ENCODE data around the gene RAB1A. TPM values are rescaled to one million over a fixed set of nuclear protein-coding genes. Genes with fewer than 3 reads are reported as not detected.

Gene RAB1A
- polyA plus RNA-seq, 2 of the 4 experiments (the other 2 are of a cell fraction): 308 to 417 TPM

DNA sequence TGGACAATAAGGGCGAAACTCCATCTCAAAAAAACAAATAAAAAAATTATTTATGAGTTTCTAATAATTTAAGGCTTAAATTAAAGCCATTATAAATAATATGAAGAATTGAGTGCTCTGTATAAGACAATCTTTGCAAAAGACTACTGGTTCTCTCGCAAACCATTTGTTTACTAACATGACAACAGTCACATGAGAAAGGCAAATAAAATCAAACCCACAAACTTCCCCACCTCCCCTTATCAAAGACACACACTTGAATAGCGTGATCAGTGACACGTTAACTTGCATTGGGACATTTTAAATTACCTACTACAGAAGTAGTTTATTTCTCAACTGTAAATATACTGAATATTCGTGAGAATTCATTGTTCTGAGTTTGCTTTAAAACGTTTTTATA is 21.1 kb downstream of the RAB1A start:
- Histone ChIP-seq H3K4me3 (no peak overlapping the region), H3K27ac (no peak overlapping the region), H3K4me1 (peaks cover 5% of the 10 kb centered on the region; the same call in 1 of the 3 replicates), H3K9me3 (no peaks in the 10 kb centered on the region), H3K4me2 (no peak overlapping the region)
- CTCF ChIA-PET: interaction anchor here (1.5 kb wide), 1 partner anchor 15 kb away, joined by 6 read pairs; no protein-coding TSS in a partner anchor
- ATAC-seq: no peak
- POLR2A ChIA-PET: no interaction called here
- WGBS (ENCODE audit: missing lambda C conversion rate): 86% methylated on average over 6 of the region's 6 CpGs
- no peak for TF ChIP-seq POLR2A (IDR thresholded peaks at IDR 0.05; ENCODE audit: low read length)
- no peak for TF ChIP-seq ZFP36 (IDR thresholded peaks at IDR 0.05; ENCODE audit: borderline replicate concordance, partially characterized antibody)
- TF ChIP-seq HOXB5 (CRISPR knock-in tag; IDR thresholded peaks at IDR 0.05): no peak
- no peak for TF ChIP-seq JUN (IDR thresholded peaks at IDR 0.05)
- no peak for DNase-seq (ENCODE audit: low read depth in 1 of 2, low spot score in 1 of 2)
- FAIRE-seq: no peak

DNA sequence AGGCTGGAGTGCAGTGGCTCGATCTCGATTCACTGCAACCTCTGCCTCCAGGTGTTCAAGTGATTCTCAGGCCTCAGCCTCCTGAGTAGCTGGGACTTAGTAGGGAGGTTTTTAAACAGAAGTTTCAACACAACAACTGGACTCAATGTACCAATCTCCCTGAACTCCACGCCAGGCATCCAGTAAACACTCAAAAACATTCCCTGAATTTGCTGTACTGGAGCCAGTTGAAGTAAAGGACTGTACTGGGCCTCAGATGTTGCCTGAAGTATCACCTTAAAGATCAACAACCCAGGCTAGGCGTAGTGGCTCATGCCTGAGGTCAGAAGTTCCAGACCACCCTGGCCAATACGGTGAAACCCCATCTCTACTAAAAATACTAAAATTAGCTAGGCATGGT is 22.4 kb downstream of the RAB1A start:
- 98% methylated on average over 5 of the region's 5 CpGs for WGBS (ENCODE audit: missing lambda C conversion rate)
- Histone ChIP-seq H3K27ac (no peak overlapping the region), H3K9me3 (no peaks in the 10 kb centered on the region), H3K4me3 (no peak overlapping the region), H3K4me2 (no peak overlapping the region), H3K4me1 (no peaks in the 10 kb centered on the region)
- DNase-seq (ENCODE audit: low read depth in 1 of 2, low spot score in 1 of 2): no peak
- no peak for FAIRE-seq
- ChIA-PET POLR2A (no interaction called here), CTCF (interaction anchor here (1.0 to 4.0 kb wide), 2 partner anchors 43 to 80 kb away, joined by 3 to 11 read pairs; no protein-coding TSS in a partner anchor)
- TF ChIP-seq PHF8 (IDR thresholded peaks at IDR 0.05; ENCODE audit: borderline replicate concordance, low read depth): no peak
- TF ChIP-seq, protein P1, sequence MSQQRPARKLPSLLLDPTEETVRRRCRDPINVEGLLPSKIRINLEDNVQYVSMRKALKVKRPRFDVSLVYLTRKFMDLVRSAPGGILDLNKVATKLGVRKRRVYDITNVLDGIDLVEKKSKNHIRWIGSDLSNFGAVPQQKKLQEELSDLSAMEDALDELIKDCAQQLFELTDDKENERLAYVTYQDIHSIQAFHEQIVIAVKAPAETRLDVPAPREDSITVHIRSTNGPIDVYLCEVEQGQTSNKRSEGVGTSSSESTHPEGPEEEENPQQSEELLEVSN (IDR thresholded peaks at IDR 0.05; ENCODE audit: borderline replicate concordance, low read depth): no peak
- TF ChIP-seq ZNF302 (CRISPR knock-in tag; IDR thresholded peaks at IDR 0.05): no peak
- TF ChIP-seq JUNB (IDR thresholded peaks at IDR 0.05): no peak
- no peak for TF ChIP-seq KDM5A (IDR thresholded peaks at IDR 0.05)
- no peak for TF ChIP-seq HOXA7 (CRISPR knock-in tag; IDR thresholded peaks at IDR 0.05)
- no peak for TF ChIP-seq HOXB5 (CRISPR knock-in tag; IDR thresholded peaks at IDR 0.05)
- TF ChIP-seq, protein P2, sequence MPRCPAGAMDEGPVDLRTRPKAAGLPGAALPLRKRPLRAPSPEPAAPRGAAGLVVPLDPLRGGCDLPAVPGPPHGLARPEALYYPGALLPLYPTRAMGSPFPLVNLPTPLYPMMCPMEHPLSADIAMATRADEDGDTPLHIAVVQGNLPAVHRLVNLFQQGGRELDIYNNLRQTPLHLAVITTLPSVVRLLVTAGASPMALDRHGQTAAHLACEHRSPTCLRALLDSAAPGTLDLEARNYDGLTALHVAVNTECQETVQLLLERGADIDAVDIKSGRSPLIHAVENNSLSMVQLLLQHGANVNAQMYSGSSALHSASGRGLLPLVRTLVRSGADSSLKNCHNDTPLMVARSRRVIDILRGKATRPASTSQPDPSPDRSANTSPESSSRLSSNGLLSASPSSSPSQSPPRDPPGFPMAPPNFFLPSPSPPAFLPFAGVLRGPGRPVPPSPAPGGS (IDR thresholded peaks at IDR 0.05): no peak
- no peak for TF ChIP-seq NR3C1 (IDR thresholded peaks at IDR 0.05)
- no peak for ATAC-seq

DNA sequence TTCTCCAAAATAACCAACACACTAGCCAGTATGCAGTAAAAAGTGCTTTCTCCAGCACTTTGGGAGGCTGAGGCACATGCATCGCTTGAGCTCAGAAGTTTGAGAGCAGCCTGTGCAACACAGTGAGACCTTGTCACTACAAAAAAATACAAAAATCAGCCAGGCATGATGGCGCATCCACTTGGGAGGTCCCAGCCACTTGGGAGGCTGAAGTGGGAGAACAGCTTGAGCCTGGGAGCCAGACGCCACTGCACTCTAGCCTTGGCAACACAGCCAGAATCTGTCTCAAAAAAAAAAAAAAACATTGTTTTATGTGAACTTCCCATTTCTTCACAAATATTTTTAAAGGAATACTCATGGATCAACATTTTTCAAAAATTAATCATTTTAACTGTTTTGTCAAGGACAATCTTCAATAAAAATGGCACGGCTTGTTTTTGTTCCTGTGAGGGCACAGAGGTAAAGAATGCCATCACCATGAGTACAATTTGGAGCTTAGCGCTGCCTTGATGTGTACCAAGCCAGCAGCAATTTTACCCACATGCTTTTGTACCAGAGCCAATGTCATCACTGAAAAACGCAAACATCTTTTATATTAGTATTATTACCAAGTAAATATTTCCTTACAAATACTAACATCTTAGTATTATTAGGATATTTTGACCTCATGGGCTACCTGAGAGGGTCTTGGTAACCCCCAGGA is 26.7 kb downstream of the RAB1A start:
- no peak overlapping the region for H3K4me3 ChIP-seq
- no peak overlapping the region for H3K27ac ChIP-seq
- no peak overlapping the region for H3K4me2 ChIP-seq
- ATAC-seq (no peak), DNase-seq (ENCODE audit: low read depth in 1 of 2, low spot score in 1 of 2) (no peak), FAIRE-seq (no peak)
- H3K9me3 ChIP-seq: no peaks in the 10 kb centered on the region
- POLR2A ChIA-PET: no interaction called here
- TF ChIP-seq ELK1 (IDR thresholded peaks at IDR 0.05; ENCODE audit: low read depth, low read length): no peak
- no peak for TF ChIP-seq EHMT2 (IDR thresholded peaks at IDR 0.05; ENCODE audit: low read depth)
- no peak for TF ChIP-seq CBX8 (IDR thresholded peaks at IDR 0.05)
- no peak for TF ChIP-seq MAZ (IDR thresholded peaks at IDR 0.05; ENCODE audit: borderline replicate concordance, low read depth, low read length)
- no peak for TF ChIP-seq BHLHE40 (IDR thresholded peaks at IDR 0.05; ENCODE audit: low read depth, low read length)
- no peak for TF ChIP-seq KDM1A (IDR thresholded peaks at IDR 0.05; ENCODE audit: low read depth)
- no peak for TF ChIP-seq SMC3 (IDR thresholded peaks at IDR 0.05)
- no peak for TF ChIP-seq HEYL (CRISPR knock-in tag; IDR thresholded peaks at IDR 0.05)
- TF ChIP-seq NFE2L2 (conservative IDR thresholded peaks at IDR 0.05; ENCODE audit: low read length): no peak
- WGBS (ENCODE audit: missing lambda C conversion rate): 89% methylated on average over 6 of the region's 6 CpGs
- H3K4me1 ChIP-seq: peaks cover 5% of the 10 kb centered on the region; the same call in 1 of the 3 replicates
- CTCF ChIA-PET: interaction anchor here (0.6 to 1.6 kb wide), 5 partner anchors 12 to 1044 kb away, joined by 3 to 4 read pairs (median 3); no protein-coding TSS in a partner anchor

Data from A549 (cell line).